Neural progenitor cell (in vitro differentiated cells): ENCODE results near the gene B4GALT5.

Experiments
- EZH2 ChIP-seq: fragments of 200-600 bp; sonication (generic); IDR thresholded peaks from 2 replicates; pipeline ENCODE4 v1.6.1; 2017; ENCODE audit warnings: antibody characterized with exemption, mild to moderate bottlenecking, moderate library complexity
- TF ChIP-seq, protein P1 (sequence below): fragments of 200-600 bp; sonication (generic); IDR thresholded peaks from 2 replicates; pipeline ENCODE4 v1.5.1; 2017; ENCODE audit warnings: antibody characterized with exemption, mild to moderate bottlenecking

DNA sequence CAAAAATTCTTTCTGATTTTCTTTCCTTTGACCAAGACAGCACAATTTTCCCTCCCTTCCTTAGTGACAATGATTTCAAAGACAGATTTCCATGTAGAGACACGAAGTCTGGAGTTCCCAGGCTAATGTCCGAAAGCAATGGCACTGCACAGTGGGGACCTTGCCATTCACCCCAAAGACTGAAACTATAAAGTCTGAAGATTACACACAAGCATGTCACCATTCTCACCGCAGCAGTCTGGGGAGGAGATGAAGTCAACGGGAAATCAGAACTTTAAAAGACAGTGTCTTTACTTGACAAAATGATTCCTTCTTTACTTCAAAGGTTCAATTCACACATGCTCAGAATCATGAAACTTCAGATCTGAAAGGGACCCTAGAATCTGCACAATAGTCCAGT, 8.3 kb downstream of the B4GALT5 start:
- TF ChIP-seq, protein P1, sequence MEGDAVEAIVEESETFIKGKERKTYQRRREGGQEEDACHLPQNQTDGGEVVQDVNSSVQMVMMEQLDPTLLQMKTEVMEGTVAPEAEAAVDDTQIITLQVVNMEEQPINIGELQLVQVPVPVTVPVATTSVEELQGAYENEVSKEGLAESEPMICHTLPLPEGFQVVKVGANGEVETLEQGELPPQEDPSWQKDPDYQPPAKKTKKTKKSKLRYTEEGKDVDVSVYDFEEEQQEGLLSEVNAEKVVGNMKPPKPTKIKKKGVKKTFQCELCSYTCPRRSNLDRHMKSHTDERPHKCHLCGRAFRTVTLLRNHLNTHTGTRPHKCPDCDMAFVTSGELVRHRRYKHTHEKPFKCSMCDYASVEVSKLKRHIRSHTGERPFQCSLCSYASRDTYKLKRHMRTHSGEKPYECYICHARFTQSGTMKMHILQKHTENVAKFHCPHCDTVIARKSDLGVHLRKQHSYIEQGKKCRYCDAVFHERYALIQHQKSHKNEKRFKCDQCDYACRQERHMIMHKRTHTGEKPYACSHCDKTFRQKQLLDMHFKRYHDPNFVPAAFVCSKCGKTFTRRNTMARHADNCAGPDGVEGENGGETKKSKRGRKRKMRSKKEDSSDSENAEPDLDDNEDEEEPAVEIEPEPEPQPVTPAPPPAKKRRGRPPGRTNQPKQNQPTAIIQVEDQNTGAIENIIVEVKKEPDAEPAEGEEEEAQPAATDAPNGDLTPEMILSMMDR: no peak
- no peak for TF ChIP-seq EZH2
